GM20431 (cell line): ENCODE results near the gene RANBP1.

Experiments
- in situ Hi-C: fragments of 300-500 bp; cut with MseI, MboI; formaldehyde crosslinking; loops from one replicate; pipeline ENCODE4 v1.15.0; 2020; ENCODE audit warnings: low sequenced_read_pairs; ENCODE audit not compliant: unreplicated experiment

The RANBP1 gene

GRCh38 chr22:20087319-20088262 is 28.3 kb upstream of the RANBP1 start:
- in situ Hi-C loops: no loop called here

GRCh38 chr22:20088263-20088648 is 27.6 kb upstream of the RANBP1 start:
- in situ Hi-C loops: no loop called here

DNA sequence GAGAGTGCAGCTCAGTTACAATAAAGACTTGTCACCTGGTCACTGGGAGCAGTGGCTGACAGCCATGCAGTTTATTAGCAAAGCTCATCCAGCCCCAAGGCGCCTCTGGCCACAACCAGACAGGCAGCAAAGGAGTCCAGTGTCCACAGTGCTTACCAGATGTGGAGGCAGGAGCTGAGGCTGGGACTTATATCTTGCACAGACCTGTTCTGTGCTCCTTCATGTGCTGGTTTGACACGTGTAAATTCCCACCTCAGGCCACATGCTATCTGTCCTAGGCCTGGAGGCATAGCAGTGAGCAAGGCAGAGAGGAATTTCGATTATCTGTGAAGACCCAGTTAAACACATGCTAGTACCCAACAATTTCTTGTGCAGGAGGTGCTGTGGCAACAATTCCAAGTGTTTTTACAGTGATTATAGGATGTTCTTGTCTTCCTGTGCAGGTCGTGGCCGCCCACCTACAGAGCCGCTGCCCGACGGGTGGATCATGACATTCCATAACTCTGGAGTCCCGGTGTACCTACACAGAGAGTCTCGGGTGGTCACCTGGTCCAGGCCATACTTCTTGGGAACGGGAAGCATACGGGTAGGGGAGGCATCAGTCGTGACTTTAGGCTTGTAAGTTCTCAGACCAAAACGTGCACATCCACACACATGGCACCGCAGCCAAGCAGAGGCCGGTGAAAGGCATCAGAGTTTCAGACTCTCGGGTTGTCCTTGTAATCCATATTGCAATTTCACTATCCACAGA is 26.5 kb upstream of the RANBP1 start:
- in situ Hi-C loops: no loop called here

DNA sequence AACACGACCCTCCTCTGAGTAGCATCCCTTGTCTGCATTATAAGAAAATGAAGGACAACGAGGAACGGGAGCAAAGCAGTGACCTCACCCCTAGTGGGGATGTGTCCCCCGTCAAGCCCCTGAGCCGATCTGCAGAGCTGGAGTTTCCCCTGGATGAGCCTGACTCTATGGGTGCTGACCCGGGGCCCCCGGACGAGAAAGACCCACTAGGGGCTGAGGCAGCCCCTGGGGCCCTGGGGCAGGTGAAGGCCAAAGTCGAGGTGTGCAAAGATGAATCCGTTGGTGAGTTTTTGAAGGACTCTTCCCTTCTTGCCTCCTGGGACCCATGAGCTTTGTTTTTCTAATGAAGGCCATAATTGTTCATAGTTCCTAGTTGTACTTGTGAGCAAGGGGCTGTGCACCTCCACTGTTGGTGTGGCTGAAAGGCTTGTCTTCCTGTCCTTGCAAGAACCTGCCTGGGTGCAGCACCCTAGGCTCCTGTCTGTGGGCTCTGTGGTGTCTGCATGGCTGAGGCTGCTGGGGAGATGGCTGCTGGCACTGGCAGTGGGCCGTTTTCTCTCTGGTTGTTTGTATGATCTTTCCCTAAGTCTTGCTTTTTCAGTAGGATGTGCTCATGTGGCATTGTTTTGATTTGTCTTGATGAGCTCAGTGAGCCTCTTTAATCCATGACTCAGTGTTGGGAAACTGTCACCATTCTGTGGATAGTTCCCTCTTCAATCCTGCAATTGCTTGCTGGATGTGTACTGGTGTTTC is 25.8 kb upstream of the RANBP1 start:
- in situ Hi-C loops: no loop called here

GRCh38 chr22:20090730-20091240 is 25.1 kb upstream of the RANBP1 start:
- in situ Hi-C loops: no loop called here

- in situ Hi-C loops: no loop called here
Observed at GRCh38 chr22:20091690-20092476, 24.0 kb upstream of the RANBP1 start.

- in situ Hi-C loops: no loop called here
Observed at GRCh38 chr22:20092477-20092854, 23.4 kb upstream of the RANBP1 start.

- in situ Hi-C loops: no loop called here
Observed at GRCh38 chr22:20093418-20094196, 22.3 kb upstream of the RANBP1 start.

DNA sequence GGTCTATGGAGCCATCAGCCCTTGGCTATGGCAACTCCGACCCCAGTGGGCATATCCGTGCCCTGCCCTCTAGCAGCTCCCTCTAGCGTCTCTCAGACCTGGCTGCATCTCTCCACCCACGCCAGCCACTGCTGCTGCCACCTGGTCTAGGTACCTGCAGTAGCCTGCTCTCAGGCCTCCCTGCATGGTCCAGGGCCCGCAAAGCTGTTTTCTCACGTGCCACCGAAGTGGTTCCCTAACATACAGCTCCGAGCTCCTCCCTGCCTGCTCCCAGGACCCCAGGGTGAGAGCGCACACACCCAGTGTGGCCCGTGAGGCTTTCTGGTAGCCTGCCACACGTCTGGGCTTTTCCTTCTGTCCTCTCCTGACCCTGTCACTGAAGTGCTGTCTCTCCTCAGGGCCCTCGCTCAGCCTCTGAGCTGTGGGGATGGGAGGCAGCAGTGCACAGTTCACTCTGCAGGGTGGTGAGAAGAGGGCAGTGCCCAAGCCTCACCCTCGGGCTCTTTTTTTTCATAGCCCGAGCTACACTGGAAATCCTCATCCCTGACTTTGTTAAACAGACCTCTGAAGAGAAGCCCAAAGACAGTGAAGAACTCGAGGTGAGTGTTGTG is 21.6 kb upstream of the RANBP1 start:
- in situ Hi-C loops: no loop called here

DNA sequence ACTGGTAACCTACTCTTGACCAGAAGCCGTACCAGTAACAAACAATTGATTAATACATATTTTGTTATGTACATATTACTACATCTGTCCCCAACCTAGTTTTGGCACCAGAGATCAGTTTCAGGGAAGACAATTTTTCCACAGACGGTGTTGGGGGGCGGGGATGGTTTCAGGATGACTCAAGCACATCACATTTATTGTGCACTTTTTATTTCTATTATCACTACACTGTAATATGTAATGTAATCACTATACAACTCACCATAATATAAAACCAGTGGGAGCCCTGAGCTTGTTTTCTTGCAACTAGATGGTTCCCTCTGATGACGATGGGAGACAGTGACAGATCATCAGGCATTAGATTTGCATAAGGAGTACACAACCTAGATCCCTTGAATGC is 20.4 kb upstream of the RANBP1 start:
- in situ Hi-C loops: no loop called here

DNA sequence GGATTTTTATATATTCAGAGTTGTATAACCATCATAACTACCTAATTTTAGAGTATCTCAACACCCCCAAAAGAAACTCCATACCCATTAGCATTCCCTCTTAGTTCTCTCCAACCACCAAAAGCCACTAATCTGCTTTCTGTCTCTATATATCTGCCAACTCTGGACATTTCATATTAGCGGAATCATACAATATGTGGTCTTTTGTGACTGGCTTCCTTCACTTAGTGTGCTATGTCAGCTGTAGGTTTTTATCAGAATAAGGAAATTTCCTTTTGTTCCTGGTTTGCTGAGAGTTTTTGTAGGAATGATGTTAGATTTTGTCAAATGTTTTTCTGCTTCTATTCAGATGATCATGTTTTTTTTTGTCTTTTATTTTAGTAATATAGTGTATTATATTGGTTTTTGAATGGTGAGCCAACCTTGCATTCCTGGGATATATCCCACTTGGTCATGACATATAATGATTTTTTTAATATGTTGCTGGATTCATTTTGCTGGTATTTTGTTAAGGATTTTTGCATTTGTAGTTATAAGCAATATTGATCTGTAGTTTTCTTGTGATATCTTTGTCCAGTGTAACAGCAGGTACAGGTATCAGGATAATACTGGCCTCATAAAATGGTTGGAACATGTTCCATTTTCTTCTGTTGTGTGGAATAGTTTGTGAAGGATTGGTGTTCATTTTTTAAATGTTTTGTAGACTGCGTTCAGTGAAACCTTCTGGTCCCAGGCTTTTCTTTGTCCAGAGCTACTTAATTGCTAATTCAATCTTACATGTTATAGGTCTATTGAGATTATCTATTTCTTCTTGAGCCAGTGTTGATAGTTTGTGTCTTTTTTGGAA is 19.1 kb upstream of the RANBP1 start:
- in situ Hi-C loops: no loop called here

GRCh38 chr22:20099099-20099711 is 16.7 kb upstream of the RANBP1 start:
- in situ Hi-C loops: no loop called here

GRCh38 chr22:20101638-20102037 is 14.3 kb upstream of the RANBP1 start:
- in situ Hi-C loops: no loop called here

GRCh38 chr22:20102203-20102780 is 13.6 kb upstream of the RANBP1 start:
- in situ Hi-C loops: no loop called here

GRCh38 chr22:20105456-20106204 is 10.3 kb upstream of the RANBP1 start:
- in situ Hi-C loops: no loop called here

- in situ Hi-C loops: no loop called here
Observed at GRCh38 chr22:20106205-20106848, 9.6 kb upstream of the RANBP1 start.
